A673 (cell line): ENCODE data around the gene GBX1. TPM values are rescaled to one million over a fixed set of nuclear protein-coding genes. Genes with fewer than 3 reads are reported as not detected.

Experiments used
- BruUV-seq: library from RNA; stranded (reverse); fragments of 400-500 nt; replicated peaks from 2 replicates; lab custom pipeline; 2021; lab: Mats Ljungman, UMichigan
- CTCF ChIA-PET: fragments of 300-600 bp; sonication (Branson Sonifier 250); formaldehyde crosslinking; loops from one replicate; lab custom pipeline; 2022; ENCODE audit warnings: antibody characterized with exemption; lab: Charles Lee
- POLR2A ChIA-PET: fragments of 300-600 bp; sonication (Branson Sonifier 250); formaldehyde crosslinking; loops from one replicate; lab custom pipeline; 2022; ENCODE audit warnings: antibody characterized with exemption; ENCODE audit not compliant: low non-redundant PET; lab: Charles Lee
- DNase-seq: peaks from one replicate; pipeline ENCODE4 v3.0.0-alpha.2; 2015; ENCODE audit warnings: low spot score
- H3K27ac ChIP-seq: fragments of 200-600 bp; sonication (generic); 2 replicates; pipeline ENCODE4 v1.5.1; 2016; ENCODE audit warnings: mixed run types, low read depth, mild to moderate bottlenecking, mixed read lengths, antibody characterized with exemption, low read length; ENCODE audit not compliant: poor library complexity, severe bottlenecking
- H3K27me3 ChIP-seq: fragments of 200-600 bp; sonication (generic); replicated peaks from 2 replicates; pipeline ENCODE4 v1.6.1; 2017; ENCODE audit warnings: mixed run types, low read depth, mild to moderate bottlenecking, mixed read lengths, antibody characterized with exemption, low read length; ENCODE audit not compliant: insufficient read depth, poor library complexity
- H3K36me3 ChIP-seq: fragments of 200-600 bp; sonication (generic); 2 replicates; pipeline ENCODE4 v1.6.1; 2016; ENCODE audit warnings: mixed run types, mild to moderate bottlenecking, mixed read lengths, antibody characterized with exemption, low read length; ENCODE audit not compliant: insufficient read depth, poor library complexity, severe bottlenecking
- H3K4me1 ChIP-seq: fragments of 200-600 bp; sonication (generic); 2 replicates; pipeline ENCODE4 v1.6.1; 2017; ENCODE audit warnings: mixed run types, mild to moderate bottlenecking, mixed read lengths, antibody characterized with exemption, low read length; ENCODE audit not compliant: insufficient read depth, poor library complexity, severe bottlenecking
- H3K4me3 ChIP-seq: fragments of 200-600 bp; sonication (generic); 2 replicates; pipeline ENCODE4 v1.5.1; 2016; ENCODE audit warnings: low read depth, mixed run types, mild to moderate bottlenecking, mixed read lengths, low read length; ENCODE audit not compliant: poor library complexity, severe bottlenecking
- H3K9me3 ChIP-seq: fragments of 200-600 bp; sonication (generic); 2 replicates; pipeline ENCODE4 v1.6.1; 2016; ENCODE audit warnings: mixed run types, low read depth, mild to moderate bottlenecking, mixed read lengths, antibody characterized with exemption, low read length; ENCODE audit not compliant: poor library complexity, severe bottlenecking
- EZH2 ChIP-seq: fragments of 200-600 bp; sonication (generic); IDR thresholded peaks from 2 replicates; pipeline ENCODE4 v1.6.1; 2017; ENCODE audit warnings: borderline replicate concordance, low read depth, mild to moderate bottlenecking, mixed read lengths, antibody characterized with exemption, low read length; ENCODE audit not compliant: poor library complexity, severe bottlenecking
- intact Hi-C: fragments of 100-400 bp; cut with micrococcal nuclease; formaldehyde crosslinking; loops from one replicate; pipeline ENCODE4 v1.10.0; 2022; ENCODE audit not compliant: unreplicated experiment
- total RNA-seq: library from RNA; stranded (reverse); gene quantifications from 2 replicates; pipeline ENCODE4 v1.2.3, GENCODE V29; 2021
- TF ChIP-seq, protein P1 (sequence below): fragments of 300-800, 200-600 bp; sonication (generic); conservative IDR thresholded peaks from 2 replicates; pipeline ENCODE4 v1.5.1; 2017; ENCODE audit warnings: low read depth, mild to moderate bottlenecking, antibody characterized with exemption, low read length, moderate library complexity, mixed read lengths

Gene GBX1
- total RNA-seq, 1 experiment from 2014 or later = not detected

DNA sequence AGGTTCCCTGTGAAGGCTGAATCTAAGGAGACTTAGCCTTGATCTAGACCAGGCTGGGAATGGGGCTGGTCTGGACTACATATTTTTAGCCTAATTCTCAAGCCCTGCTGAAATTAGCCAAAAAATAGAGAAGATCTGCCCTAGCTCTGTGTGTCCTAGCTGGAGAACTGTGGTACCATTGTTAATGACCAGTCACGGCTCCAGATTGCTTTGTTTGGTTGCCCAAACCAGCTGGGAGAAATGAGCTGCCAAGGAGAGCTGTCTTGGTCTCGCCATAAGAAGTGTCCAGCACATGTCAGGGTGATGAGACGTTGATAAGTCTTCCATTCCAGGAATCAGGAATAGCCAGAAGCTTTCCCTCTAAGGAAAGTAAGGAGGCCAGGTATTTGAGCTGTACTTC, 20.7 kb downstream of the GBX1 start:
- ChIA-PET POLR2A (no interaction called here), CTCF (interaction anchor here (1.3 kb wide), 1 partner anchor 21 kb away, joined by 4 read pairs; the partner anchor contains the start of gene GBX1)
- Histone ChIP-seq H3K4me1 (no peaks in the 10 kb centered on the region), H3K36me3 (peaks cover 18% of the 10 kb centered on the region), H3K9me3 (no peaks in the 10 kb centered on the region), H3K27me3 (peaks cover 2% of the 10 kb centered on the region), H3K27ac (no peak overlapping the region), H3K4me3 (no peak overlapping the region)
- TF ChIP-seq, protein P1, sequence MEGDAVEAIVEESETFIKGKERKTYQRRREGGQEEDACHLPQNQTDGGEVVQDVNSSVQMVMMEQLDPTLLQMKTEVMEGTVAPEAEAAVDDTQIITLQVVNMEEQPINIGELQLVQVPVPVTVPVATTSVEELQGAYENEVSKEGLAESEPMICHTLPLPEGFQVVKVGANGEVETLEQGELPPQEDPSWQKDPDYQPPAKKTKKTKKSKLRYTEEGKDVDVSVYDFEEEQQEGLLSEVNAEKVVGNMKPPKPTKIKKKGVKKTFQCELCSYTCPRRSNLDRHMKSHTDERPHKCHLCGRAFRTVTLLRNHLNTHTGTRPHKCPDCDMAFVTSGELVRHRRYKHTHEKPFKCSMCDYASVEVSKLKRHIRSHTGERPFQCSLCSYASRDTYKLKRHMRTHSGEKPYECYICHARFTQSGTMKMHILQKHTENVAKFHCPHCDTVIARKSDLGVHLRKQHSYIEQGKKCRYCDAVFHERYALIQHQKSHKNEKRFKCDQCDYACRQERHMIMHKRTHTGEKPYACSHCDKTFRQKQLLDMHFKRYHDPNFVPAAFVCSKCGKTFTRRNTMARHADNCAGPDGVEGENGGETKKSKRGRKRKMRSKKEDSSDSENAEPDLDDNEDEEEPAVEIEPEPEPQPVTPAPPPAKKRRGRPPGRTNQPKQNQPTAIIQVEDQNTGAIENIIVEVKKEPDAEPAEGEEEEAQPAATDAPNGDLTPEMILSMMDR = no peak
- no peak for TF ChIP-seq EZH2
- intact Hi-C loops = no loop called here
- DNase-seq = no peak
- BruUV-seq = no TSS peak

DNA sequence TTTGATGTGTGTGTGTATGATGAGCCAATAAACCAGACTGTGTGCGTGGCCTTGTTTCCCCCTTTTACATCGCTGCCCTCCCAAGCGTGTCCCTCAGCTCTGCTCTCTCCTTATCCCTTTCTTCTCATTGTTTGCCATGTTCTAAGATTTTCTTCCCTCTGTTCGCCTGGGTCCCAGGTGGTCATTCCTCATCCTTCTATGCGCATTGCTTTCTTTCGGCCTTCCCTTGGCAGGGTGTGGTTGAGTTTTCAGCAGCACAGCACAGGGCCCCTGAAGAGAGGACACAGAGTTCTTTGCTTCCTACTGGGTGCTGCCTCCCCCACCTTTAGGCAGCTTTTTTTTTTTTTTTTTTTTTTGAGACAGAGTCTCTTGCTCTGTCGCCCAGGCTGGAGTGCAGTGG, 23.1 kb downstream of the GBX1 start:
- H3K27me3 ChIP-seq = no peaks in the 10 kb centered on the region
- DNase-seq = no peak
- no TSS peak for BruUV-seq

DNA sequence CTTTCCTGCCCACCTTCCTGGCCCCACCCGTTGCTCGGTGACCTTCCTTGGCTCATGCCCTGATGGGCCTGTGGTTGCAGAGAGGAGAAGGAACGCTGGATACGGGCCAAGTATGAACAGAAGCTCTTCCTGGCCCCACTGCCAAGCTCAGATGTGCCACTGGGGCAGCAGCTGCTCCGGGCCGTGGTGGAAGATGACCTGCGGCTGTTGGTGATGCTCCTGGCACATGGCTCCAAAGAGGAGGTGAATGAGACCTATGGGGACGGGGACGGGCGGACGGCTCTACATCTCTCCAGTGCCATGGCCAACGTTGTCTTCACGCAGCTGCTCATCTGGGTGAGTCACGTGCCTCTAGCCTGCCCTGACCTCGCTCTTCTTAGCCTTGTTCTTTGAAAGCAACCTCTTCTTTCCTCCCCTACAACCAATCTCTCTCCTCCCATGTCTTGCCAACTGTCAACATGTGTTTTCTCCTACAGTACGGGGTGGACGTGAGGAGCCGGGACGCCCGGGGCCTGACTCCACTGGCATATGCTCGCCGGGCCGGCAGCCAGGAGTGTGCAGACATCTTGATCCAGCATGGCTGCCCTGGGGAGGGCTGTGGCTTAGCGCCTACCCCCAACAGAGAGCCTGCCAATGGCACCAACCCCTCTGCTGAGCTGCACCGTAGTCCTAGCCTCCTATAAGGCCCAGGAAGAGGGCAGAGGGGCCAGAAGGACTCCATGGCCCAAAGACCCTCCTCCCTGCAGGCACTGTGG, 24.1 kb downstream of the GBX1 start:
- no peaks in the 10 kb centered on the region for H3K9me3 ChIP-seq
- no peaks in the 10 kb centered on the region for H3K4me1 ChIP-seq
- no TSS peak for BruUV-seq
- H3K4me3 ChIP-seq = no peak overlapping the region
- intact Hi-C loops = no loop called here
- POLR2A ChIA-PET = no interaction called here
- no peak for DNase-seq
- CTCF ChIA-PET = no interaction called here
- no peak overlapping the region for H3K27ac ChIP-seq
- peaks cover 24% of the 10 kb centered on the region for H3K36me3 ChIP-seq
- H3K27me3 ChIP-seq = no peaks in the 10 kb centered on the region
- TF ChIP-seq, protein P1 = no peak

More for the DNA sequence above, 23.1 kb downstream of the GBX1 start:
- Histone ChIP-seq H3K36me3 (peaks cover 24% of the 10 kb centered on the region), H3K4me1 (no peaks in the 10 kb centered on the region), H3K27ac (no peak overlapping the region), H3K9me3 (no peaks in the 10 kb centered on the region), H3K4me3 (no peak overlapping the region)
- ChIA-PET CTCF (no interaction called here), POLR2A (no interaction called here)
- intact Hi-C loops = no loop called here
- TF ChIP-seq, protein P1 = no peak
- TF ChIP-seq EZH2 = no peak
